ENCODE data around the gene A1BG. TPM values are rescaled to one million over a fixed set of nuclear protein-coding genes. Genes with fewer than 3 reads are reported as not detected.
"Not testable (repeated sequence)": the region's sequence is repeated elsewhere in the genome, so short reads cannot be mapped to it uniquely, and the experiment has no call there.

Gene A1BG
- total RNA-seq, 1 donor from 2014 or later: 4.1 TPM

DNA sequence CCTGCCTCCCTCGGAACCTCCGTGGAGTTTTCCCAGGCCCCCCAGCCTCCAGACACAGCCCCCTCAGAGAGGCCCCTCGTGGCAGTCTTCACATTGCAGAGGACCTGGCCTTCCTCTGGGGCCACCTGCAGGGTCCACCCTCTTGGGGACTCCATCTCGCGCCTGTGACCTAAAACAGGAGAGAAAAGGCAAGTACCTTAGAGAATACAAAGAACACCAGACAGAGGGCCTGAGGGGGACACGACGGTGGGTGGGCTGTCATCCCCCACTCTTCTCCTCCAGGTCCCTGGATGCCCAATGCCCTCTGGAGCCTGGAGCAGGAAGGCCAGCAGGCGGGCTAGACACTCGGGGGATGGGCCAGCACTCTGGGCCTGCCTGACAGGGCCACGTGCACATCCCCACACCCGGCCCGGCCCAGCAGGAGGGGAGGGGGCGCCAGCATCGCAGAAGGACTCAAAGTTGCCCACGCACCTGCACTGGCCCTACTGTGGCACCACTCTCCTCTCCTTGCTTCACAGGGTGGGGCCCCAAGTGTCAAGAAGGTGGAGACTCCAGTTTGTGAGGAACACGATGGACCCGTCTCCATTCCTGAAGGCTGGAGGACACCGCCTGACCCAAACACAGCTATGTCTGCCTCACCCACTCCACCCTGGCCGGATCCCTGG, 4.3 kb upstream of the A1BG start:
- DNase-seq (ENCODE audit: low spot score): no peak

- no peak for DNase-seq (ENCODE audit: low spot score)
Measured at GRCh38 chr19:58356766-58357480, 3.6 kb upstream of the A1BG start.

DNA sequence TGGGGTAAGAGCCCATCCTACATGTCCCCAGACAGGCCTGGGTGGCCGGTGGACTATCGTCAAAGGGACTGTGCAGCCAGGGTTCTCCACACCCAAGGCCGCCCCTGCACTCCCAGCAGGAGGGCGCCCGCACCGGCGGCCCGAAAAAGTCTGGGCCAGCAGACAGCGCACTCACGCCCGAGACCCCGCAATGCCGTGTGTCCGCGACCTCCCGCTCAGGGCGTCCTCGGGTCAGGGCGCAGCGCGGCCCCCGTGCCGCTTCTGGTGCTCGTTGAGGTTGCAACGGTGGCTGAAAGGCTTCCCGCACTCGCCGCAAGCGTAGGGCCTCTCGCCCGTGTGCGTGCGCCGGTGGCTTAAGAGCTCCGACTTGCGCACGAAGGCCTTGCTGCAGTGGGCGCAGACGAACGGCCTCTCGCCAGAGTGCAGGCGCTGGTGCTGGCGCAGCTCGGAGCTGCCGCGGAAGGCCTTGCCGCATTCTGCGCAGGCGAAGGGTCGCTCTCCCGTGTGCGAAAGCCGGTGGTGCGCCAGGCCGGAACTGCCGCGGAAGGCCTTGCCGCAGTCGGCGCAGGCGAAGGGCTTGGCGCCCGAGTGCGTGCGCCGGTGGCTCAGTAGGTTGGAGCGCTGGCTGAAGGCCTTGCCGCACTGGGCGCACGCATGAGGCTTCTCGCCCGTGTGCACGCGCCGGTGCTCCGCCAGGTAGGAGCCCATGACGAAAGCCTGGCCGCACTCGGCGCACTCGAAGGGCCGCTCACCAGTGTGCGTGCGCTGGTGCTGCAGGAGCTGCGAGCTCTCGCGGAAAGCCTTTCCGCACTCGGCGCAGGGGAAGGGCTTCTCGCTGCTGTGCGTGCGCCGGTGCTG, 2.8 kb upstream of the A1BG start:
- no peak for DNase-seq (ENCODE audit: low spot score)

- DNase-seq (ENCODE audit: low spot score): no peak
Measured at GRCh38 chr19:58355215-58355796, 2.0 kb upstream of the A1BG start.

GRCh38 chr19:58354478-58355030, 1.3 kb upstream of the A1BG start:
- DNase-seq (ENCODE audit: low spot score): no peak

DNA sequence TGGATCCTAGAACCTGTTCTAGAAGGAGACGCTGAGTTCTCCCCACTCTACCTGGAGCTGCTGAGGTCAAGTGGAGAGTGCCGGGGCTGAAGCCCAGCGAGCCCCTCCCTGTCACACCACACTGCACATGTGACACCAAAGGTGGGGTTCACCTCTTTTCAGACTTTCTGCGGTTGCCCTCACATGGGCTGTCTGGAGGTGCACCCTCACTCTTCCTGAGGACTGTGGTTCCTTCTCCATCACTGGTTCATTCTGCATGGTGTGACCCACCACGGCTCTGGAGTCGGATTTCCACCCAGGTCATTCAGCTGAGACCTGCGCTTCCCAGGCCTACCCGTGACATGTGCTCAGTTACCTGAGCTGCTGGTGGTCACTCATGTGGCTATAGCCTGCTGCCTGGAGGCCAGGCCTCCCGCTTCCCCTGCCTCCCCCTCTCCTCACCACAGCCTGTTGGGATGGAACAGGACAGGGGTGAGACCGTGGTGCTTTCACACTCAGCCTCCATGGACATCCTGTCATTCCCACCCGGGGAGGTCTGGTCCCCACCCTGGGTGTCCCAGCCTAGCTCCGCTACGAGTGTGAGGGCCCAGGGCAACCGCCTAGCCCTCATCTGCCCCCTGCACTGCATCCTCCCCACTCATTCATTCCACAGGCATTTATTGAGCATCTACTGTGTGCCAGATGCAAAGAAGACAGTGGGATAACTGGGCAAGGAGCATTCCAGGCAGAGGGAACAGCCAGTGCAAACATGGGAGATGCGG, 605 bp upstream of the A1BG start:
- no peak for DNase-seq (ENCODE audit: low spot score)

- DNase-seq (ENCODE audit: low spot score): no peak
Measured at GRCh38 chr19:58351990-58352755, 1.1 kb downstream of the A1BG start.

- DNase-seq (ENCODE audit: low spot score): no peak
Measured at GRCh38 chr19:58351558-58351878, 1.8 kb downstream of the A1BG start.

DNA sequence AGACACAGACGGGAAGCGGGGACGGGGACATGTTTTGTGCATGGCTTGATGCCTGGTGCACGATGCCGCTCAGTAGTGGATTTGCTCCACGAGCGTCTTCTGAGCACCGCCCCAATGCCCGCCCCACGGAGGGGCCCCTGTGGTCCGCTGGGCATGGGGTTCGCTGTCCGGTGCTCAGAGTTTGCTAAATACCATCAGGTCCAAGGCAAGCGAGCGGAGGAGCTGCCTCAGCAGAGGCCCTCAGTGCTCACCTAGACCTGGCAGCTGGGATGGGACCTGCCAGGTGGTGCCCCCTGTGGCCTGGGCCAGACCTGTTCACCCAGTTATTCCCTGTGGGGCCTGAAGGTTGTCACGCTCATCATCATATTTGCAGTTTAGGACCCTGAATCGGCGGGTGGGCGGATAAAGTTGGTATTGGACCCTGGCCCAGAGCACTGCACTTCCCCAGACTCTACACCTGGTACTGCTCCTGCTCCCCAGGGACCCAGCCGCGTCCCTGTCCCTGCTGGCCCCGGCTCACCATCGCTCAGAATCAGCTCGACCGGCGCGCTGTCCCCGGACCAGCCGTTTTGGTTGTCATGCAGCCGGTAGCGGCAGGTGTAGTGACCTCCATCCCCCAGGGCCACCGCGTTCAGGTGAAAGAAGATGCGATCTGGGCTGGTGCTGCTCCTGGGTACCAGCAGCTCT, 2.3 kb downstream of the A1BG start:
- no peak for DNase-seq (ENCODE audit: low spot score)

DNA sequence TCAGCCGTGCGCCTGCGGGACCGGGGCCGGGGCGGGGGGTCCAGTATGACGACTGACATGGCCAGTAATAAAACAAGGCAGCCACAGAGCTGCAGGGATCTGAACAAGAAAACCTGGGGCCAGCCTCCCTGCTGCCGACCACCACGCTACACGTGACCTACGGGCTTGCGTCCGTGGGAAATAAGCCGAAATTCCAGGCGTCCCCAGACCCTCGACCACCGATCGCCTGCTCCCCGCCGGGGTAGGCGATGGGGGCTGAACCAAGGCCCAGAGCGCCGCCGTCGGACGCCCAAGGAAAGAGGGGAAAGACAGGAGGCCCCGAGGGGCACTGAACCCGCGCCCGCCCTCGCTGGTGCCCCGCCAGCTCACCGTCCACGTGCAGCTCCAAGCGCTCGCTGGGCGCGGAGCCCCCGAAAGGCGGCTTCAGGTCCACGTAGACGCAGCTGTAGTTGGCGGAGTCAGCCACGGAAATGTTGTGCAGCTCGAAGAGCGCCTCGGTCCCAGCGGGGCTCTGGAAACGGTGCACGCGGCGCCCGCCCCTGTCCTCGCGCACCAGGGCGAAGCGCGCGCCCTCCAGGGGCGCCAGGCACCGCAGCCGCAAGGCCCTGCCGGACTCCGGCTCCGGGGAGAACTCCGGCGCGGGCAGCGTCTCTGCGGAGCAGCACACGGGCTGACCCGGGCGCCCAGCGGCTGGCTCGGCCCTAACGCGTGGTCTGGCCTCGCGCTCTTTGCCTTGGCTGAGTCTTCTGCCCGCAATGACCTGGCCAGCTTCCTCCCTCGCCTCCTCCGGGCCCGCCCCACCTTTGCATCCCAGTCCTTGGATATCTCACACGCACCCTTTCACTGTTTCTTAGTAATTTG, 3.1 kb downstream of the A1BG start:
- DNase-seq (ENCODE audit: low spot score): no peak

- DNase-seq (ENCODE audit: low spot score): no peak
Measured at GRCh38 chr19:58349590-58349989, 3.7 kb downstream of the A1BG start.

DNA sequence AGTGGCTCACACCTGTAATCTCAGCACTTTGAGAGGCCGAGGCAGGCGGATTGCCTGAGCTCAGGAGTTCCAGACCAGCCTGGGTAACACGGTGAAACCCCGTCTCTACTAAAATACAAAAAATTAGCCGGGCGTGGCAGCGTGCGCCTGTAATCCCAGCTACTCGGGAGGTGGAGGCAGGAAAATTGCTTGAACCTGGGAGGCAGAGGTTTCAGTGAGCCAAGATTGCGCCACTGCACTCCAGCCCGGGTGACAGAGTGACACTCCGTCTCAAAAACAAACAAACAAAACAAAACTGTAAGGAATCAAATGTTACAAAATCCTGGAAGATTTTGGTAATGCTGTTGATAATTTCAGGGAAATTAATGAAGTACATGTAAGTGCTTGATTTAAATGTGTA, 5.2 kb downstream of the A1BG start:
- not testable (repeated sequence) for DNase-seq (ENCODE audit: low spot score)

GRCh38 chr19:58346961-58347929, 6.0 kb downstream of the A1BG start:
- peak; percentile 75 for DNase-seq (ENCODE audit: low spot score)

- DNase-seq (ENCODE audit: low spot score): no peak
Measured at GRCh38 chr19:58345558-58345957, 7.7 kb downstream of the A1BG start.

DNA sequence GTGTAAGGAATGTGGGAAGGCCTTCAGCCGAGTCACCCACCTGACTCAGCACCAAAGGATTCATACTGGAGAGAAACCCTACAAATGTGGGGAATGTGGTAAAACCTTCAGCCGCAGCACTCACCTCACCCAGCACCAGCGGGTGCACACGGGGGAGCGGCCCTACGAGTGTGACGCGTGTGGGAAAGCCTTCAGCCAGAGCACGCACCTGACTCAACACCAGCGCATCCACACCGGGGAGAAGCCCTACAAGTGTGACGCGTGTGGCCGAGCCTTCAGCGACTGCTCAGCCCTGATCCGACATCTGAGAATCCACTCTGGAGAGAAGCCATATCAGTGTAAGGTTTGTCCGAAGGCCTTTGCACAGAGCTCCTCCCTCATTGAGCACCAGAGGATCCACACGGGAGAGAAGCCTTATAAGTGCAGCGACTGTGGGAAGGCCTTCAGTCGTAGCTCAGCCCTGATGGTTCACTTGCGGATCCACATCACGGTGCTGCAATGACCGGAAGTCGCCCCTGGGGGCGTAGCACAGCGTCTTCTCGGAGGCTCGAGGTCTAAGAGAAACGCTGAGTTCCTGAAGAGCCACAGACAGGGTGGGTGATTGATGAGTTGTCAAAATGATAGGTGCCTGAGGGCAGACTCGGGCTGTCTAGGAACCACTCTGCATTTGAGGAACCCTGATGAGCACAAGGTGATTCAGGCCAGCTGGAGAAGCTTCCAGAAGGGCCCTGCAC, 14.3 kb downstream of the A1BG start:
- no peak for DNase-seq (ENCODE audit: low spot score)

DNA sequence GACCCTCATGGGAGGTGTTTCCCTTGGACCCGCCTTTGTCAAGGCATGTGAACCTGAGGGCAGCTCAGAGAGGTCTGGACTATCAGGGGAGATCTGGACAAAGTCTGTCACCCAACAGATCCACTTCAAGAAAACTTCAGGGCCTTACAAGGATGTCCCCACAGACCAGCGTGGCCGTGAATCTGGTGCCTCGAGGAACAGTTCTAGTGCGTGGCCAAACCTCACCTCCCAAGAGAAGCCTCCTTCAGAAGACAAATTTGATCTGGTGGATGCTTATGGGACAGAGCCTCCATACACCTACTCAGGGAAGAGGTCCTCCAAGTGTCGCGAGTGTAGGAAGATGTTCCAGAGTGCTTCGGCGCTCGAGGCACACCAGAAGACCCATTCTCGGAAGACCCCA, 15.0 kb downstream of the A1BG start:
- no peak for DNase-seq (ENCODE audit: low spot score)

GRCh38 chr19:58336820-58337219, 16.5 kb downstream of the A1BG start:
- DNase-seq (ENCODE audit: low spot score): no peak

Measured in umbilical cord (tissue), 2 donors.